ENCODE data around the gene TBC1D13. TPM values are rescaled to one million over a fixed set of nuclear protein-coding genes. Genes with fewer than 3 reads are reported as not detected.

Gene TBC1D13
- total and polyA plus RNA-seq, 2 of the 13 experiments (the other 11 are each of a cell fraction or from before 2014, with no cell fraction given) = 17.9 to 19.7 TPM

DNA sequence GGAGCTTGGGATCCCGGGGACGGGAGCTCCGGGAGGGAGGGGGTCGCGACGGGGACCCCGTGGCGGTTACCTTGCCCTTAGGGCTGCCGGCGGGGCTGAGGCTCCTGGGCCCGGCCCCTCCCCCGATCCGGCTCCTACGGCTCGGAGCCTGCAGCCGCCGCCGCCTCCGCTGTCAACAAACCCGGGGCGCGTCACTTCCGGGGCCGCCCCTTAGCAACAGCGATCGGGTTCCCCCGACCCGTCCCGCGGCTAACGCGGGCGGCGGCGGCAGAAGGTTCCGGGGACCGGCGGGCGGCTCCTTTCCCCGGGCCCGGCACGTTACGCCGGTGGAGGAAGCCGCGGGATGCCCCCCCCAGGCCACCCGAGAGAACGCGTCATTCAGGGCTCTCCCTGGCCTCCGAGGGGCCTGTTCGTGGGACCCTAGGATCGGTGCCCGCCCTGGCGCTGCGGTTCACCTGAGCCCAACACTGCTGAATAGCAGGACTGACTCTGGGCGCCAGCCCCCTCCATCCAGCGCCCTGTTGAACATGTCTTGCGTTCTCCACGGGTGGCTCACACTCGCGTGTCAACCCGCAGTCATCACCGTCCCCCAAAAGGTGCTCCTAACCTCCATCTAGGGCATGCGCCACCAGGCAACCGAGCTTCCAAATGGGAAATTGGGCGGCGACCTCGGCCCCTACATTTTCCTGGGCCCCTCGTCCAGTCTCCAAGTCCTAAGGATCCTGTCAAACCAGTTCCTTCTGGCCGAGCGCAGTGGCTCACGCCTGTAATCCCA, 15.1 kb upstream of the TBC1D13 start, which contains the start of gene ZER1 (continued):
- TF ChIP-seq HDAC1 (CRISPR knock-in tag; IDR thresholded peaks at IDR 0.05) (peak; percentile 85), STAG1 (CRISPR knock-in tag; IDR thresholded peaks at IDR 0.05) (0 out of 2 replicates have a peak, but pooled peaks have one; percentile 25), DBP (CRISPR knock-in tag; IDR thresholded peaks at IDR 0.05; ENCODE audit: not compliant biosample characterization) (no peak), SMARCC2 (IDR thresholded peaks at IDR 0.05) (no peak), ZNF567 (CRISPR knock-in tag; IDR thresholded peaks at IDR 0.05; ENCODE audit: borderline replicate concordance) (peak; percentile 86; the same call in 1 of the 2 replicates), YEATS4 (CRISPR knock-in tag; IDR thresholded peaks at IDR 0.05; ENCODE audit: borderline replicate concordance) (peak; percentile 91), HCFC1 (IDR thresholded peaks at IDR 0.05; ENCODE audit: low read depth, low read length) (peak; percentile 69), ZFYVE20 (CRISPR knock-in tag; IDR thresholded peaks at IDR 0.05; ENCODE audit: borderline replicate concordance, low read depth) (no peak), ZNF143 (CRISPR knock-in tag; IDR thresholded peaks at IDR 0.05) (peak; percentile 45; the same call in 1 of the 2 replicates), SIN3B (IDR thresholded peaks at IDR 0.05; ENCODE audit: low read length) (peak; percentile 89), ZNF430 (CRISPR knock-in tag; IDR thresholded peaks at IDR 0.05) (peak; percentile 83), TSC22D2 (CRISPR knock-in tag; IDR thresholded peaks at IDR 0.05; ENCODE audit: borderline replicate concordance) (no peak), DRAP1 (CRISPR knock-in tag; IDR thresholded peaks at IDR 0.05) (peak; percentile 79), KDM1A (CRISPR knock-in tag; IDR thresholded peaks at IDR 0.05) (no peak), MBNL3 (CRISPR knock-in tag; conservative IDR thresholded peaks at IDR 0.05) (no peak), ZNF549 (CRISPR knock-in tag; IDR thresholded peaks at IDR 0.05) (no peak), HES4 (CRISPR knock-in tag; IDR thresholded peaks at IDR 0.05; ENCODE audit: borderline replicate concordance) (0 out of 2 replicates have a peak, but pooled peaks have one; percentile 28), SETDB1 (CRISPR knock-in tag; IDR thresholded peaks at IDR 0.05; ENCODE audit: borderline replicate concordance) (no peak), GPN1 (CRISPR knock-in tag; IDR thresholded peaks at IDR 0.05; ENCODE audit: borderline replicate concordance) (no peak), MYNN (CRISPR knock-in tag; IDR thresholded peaks at IDR 0.05; ENCODE audit: low read depth) (no peak), ELF4 (CRISPR knock-in tag; IDR thresholded peaks at IDR 0.05; ENCODE audit: borderline replicate concordance) (no peak), BRF2 (CRISPR knock-in tag; IDR thresholded peaks at IDR 0.05) (no peak), NFRKB (IDR thresholded peaks at IDR 0.05) (no peak), PTBP1 (IDR thresholded peaks at IDR 0.05; ENCODE audit: low read depth, low read length, poor library complexity, severe bottlenecking) (no peak)
- TF ChIP-seq, protein P1, sequence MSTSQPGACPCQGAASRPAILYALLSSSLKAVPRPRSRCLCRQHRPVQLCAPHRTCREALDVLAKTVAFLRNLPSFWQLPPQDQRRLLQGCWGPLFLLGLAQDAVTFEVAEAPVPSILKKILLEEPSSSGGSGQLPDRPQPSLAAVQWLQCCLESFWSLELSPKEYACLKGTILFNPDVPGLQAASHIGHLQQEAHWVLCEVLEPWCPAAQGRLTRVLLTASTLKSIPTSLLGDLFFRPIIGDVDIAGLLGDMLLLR (CRISPR knock-in tag; IDR thresholded peaks at IDR 0.05) = peak; percentile 61; the same call in 1 of the 2 replicates
- TF ChIP-seq, protein P2, sequence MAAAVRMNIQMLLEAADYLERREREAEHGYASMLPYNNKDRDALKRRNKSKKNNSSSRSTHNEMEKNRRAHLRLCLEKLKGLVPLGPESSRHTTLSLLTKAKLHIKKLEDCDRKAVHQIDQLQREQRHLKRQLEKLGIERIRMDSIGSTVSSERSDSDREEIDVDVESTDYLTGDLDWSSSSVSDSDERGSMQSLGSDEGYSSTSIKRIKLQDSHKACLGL (CRISPR knock-in tag; IDR thresholded peaks at IDR 0.05) = peak; percentile 60
